HG03095 (cell line): ENCODE results near the gene ADGRG6.
"Not testable (repeated sequence)": the region's sequence is repeated elsewhere in the genome, so short reads cannot be mapped to it uniquely, and the experiment has no call there.

Source experiments
- ATAC-seq: cut with Tn5 transposase; IDR thresholded peaks from one replicate; pipeline ENCODE4 v1.9.1; 2021; ENCODE audit warnings: moderate library complexity; ENCODE audit not compliant: unreplicated experiment

ADGRG6 gene

DNA sequence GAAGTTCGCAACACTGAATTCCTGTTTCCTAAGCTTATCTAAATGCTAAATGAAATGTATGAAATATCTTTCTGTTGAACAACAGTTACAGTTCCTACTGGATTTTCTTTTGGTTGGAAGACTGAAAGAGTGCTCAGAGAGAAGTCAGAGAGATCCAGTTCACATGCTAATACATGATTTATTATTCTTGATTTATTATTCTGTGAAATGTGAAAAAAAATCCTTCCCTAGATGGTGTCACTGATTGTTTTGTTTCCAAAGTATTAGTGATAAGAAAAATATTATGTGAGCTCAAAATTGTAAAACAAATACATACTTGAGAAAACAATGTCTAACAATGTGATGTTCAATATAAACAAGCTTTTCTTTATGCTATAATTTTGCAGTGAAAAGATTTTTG, 42.1 kb downstream of the ADGRG6 start:
- no peak for ATAC-seq

- no peak for ATAC-seq
Observed at GRCh38 chr6:142345261-142345660, 43.5 kb downstream of the ADGRG6 start.

- ATAC-seq: not testable (repeated sequence)
Observed at GRCh38 chr6:142346166-142346565, 44.4 kb downstream of the ADGRG6 start.

GRCh38 chr6:142349215-142349823, 47.5 kb downstream of the ADGRG6 start:
- no peak for ATAC-seq

DNA sequence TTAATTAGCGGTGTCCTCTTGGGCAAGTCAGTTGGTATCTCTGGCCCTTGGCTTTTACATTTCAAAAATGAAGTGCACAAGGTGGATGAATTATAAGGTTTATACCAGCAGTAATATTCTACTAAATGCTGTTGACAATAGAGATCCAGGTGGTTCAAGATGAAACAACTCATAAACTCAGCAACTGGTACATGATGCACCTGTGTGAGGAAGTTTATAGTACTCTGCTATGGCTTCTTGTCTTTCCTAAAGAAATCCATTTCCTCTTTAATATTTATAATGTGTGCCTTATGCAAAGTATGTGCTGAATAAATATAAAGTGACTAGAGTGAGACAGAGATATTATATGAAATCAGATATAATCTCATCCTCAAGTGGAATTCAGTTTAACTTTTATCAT, 48.5 kb downstream of the ADGRG6 start:
- ATAC-seq: no peak

GRCh38 chr6:142353690-142354089, 51.9 kb downstream of the ADGRG6 start:
- ATAC-seq: no peak

GRCh38 chr6:142354650-142355049, 52.8 kb downstream of the ADGRG6 start:
- no peak for ATAC-seq

GRCh38 chr6:142355520-142356174, 53.8 kb downstream of the ADGRG6 start:
- no peak for ATAC-seq

- no peak for ATAC-seq
Observed at GRCh38 chr6:142356201-142356883, 54.5 kb downstream of the ADGRG6 start.

DNA sequence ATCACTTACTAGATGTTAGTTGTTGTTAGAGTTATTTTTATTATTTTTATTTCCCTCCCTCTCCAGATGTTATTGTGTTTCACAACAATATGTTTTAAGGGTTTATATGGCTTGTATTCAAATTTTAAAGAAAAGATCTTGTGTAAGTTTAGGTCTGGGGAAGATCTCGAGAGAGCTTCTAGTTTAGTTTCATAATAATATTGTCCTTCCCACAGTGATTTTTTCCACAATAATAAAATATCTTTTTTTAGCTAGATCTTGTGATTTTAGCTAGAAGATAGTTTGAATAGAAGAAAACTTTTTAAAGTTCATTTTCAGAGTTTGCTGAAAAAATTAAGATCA, 55.0 kb downstream of the ADGRG6 start:
- ATAC-seq: no peak

DNA sequence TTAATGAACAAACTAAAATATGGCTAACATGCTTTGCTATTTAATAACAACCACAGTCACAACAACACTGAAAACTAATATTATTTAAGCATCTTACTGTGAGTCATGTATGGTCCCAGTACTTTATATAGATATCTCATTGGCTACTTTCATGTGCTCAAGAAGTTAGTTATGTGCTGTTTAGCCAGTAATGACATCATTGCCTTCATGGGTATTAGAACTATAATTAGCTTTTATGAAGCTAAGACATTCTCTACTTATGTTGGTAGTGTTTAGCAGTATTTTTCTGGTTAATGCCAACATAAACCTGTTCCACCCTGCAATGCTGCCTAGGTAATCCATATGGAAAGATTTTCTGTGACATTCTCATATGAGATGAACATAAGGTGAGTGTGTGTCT, 56.1 kb downstream of the ADGRG6 start:
- no peak for ATAC-seq

DNA sequence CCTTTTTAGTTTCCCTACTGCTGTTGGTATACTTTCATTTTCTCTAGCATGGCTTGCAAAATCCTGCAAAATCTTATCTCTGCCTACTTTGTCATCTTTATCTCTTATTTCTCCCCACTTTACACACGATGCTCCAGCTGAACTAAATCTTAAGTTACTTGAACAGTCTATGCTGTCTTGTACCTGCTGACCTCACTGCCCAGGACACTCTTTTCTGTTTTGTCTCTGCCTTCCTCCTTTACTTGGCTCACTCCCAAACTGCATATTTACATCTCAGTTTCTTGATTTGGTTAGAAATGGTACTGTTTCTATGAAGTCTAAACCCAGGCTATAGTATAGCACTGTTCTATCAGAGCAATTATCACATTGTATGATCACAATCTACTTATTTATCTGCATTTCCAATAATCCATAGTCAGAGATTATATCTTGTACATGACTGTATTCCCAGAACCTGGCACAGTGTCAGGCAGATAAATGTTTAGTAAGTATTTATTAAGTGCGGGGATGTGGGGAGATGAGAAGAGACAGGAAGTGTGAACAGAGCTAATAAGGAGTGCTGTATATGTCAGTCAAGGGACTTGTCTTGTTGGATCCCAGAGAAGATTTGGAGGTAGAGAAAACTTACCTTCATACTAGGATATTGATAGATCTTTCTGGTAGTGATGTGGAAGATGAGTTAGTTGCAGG, 57.6 kb downstream of the ADGRG6 start:
- no peak for ATAC-seq

GRCh38 chr6:142361345-142361744, 59.5 kb downstream of the ADGRG6 start:
- no peak for ATAC-seq

DNA sequence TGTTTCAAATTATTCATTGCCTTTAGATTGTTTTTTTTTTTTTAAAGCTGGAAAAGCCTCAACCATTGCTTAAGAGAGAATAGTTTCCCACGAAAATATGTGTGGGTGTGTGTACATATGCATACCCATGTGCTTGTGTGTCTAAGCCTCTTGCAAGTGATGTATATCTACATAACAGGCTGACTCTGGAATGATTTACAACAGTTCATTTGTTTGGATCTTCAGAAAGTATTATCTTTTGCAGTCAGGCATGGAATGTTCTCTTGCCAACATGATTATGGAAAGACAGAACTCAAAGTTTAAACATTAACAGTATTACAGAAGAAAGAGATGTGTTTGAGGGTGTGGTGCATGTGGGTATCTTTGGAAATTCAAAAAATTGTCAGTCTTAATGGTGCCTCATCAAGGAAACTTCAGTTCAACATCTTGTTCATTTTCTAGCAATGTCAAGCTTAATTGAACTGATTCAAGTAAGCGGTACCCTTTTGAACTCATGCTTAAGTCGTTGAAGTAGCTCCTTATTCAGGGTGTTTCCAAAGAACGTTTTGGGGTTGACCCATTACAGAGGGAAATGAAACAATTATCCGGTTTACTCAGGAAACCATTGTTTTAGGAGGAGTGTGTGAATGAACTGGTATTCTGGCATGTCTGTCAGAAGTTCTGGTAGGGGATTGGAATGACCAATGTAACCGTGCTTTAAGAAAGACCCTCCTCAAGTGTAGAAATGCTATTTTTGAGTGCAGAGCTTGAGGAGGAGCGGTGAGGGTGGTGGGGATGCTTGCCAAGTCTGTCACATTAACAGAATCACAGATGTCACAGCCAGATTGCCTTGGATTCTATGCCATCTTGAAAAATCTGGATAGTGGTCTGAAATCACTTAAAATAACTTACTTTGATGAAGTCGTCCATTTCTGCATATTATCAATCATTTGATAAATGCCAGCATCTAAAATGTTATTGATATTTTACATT, 60.3 kb downstream of the ADGRG6 start:
- ATAC-seq: no peak

- no peak for ATAC-seq
Observed at GRCh38 chr6:142367061-142367460, 65.3 kb downstream of the ADGRG6 start.

DNA sequence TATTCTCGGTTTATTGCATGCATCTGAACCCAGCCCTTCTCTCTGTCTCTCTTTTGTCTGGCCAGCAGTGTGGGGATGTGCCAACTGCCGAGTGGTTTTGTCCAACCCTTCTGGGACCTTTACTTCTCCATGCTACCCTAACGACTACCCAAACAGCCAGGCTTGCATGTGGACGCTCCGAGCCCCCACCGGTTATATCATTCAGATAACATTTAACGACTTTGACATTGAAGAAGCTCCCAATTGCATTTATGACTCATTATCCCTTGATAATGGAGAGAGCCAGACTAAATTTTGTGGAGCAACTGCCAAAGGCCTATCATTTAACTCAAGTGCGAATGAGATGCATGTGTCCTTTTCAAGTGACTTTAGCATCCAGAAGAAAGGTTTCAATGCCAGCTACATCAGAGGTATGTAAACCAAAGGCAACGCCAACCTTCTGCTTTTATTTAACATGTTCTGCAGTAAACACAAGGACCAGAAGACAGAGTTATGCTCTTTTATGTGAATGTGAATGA, 65.8 kb downstream of the ADGRG6 start:
- no peak for ATAC-seq

- ATAC-seq: no peak
Observed at GRCh38 chr6:142369266-142369665, 67.5 kb downstream of the ADGRG6 start.

DNA sequence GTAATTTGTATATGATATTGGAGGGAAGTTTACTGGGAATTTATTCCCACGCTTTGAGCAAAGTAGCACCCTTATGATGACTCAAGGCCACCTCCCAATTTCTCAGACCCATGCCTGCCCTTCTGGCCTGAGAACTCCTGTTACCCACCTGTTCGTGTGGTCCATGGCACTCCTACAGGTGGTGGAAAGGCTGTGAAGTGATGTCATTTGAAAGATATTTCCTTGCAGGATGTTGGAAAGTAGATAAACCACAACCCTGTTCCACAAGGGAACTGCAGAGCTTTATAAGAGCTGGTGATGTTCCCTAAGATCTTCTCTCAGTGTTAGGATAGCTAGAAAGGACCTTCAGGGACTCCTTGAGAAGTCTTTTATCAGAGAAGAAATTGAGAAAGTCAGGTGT, 70.5 kb downstream of the ADGRG6 start:
- no peak for ATAC-seq

- no peak for ATAC-seq
Observed at GRCh38 chr6:142373268-142374090, 71.7 kb downstream of the ADGRG6 start.
